ENCODE data around the gene BUD23. TPM values are rescaled to one million over a fixed set of nuclear protein-coding genes. Genes with fewer than 3 reads are reported as not detected.
"Not testable (repeated sequence)": the region's sequence is repeated elsewhere in the genome, so short reads cannot be mapped to it uniquely, and the experiment has no call there.

The BUD23 gene
- total RNA-seq, 1 donor from 2014 or later, result 97.9 TPM

- TF ChIP-seq CTCF (IDR thresholded peaks at IDR 0.05; ENCODE audit: insufficient read depth, low read length, severe bottlenecking), result no peak
- no peak for FAIRE-seq
- H3K27me3 ChIP-seq (ENCODE audit: control insufficient read depth, insufficient read depth, low read length), result no peaks in the 10 kb centered on the region
- H3K4me3 ChIP-seq (ENCODE audit: low read depth, low read length), result peak overlapping the region; percentile 82
- DNase-seq (ENCODE audit: low read depth), result peak; percentile 95
- H3K36me3 ChIP-seq (ENCODE audit: control insufficient read depth, insufficient read depth, low read length), result peaks cover 2% of the 10 kb centered on the region
Observed at GRCh38 chr7:73717991-73718405, 34.6 kb downstream of the BUD23 start.

- DNase-seq (ENCODE audit: low read depth), result peak; percentile 29
- H3K27me3 ChIP-seq (ENCODE audit: control insufficient read depth, insufficient read depth, low read length), result no peaks in the 10 kb centered on the region
- no peak for TF ChIP-seq CTCF (IDR thresholded peaks at IDR 0.05; ENCODE audit: insufficient read depth, low read length, severe bottlenecking)
- H3K4me3 ChIP-seq (ENCODE audit: low read depth, low read length), result peak overlapping the region; percentile 82
- peaks cover 1% of the 10 kb centered on the region for H3K36me3 ChIP-seq (ENCODE audit: control insufficient read depth, insufficient read depth, low read length)
- no peak for FAIRE-seq
Observed at GRCh38 chr7:73718438-73718881, 35.1 kb downstream of the BUD23 start.

DNA sequence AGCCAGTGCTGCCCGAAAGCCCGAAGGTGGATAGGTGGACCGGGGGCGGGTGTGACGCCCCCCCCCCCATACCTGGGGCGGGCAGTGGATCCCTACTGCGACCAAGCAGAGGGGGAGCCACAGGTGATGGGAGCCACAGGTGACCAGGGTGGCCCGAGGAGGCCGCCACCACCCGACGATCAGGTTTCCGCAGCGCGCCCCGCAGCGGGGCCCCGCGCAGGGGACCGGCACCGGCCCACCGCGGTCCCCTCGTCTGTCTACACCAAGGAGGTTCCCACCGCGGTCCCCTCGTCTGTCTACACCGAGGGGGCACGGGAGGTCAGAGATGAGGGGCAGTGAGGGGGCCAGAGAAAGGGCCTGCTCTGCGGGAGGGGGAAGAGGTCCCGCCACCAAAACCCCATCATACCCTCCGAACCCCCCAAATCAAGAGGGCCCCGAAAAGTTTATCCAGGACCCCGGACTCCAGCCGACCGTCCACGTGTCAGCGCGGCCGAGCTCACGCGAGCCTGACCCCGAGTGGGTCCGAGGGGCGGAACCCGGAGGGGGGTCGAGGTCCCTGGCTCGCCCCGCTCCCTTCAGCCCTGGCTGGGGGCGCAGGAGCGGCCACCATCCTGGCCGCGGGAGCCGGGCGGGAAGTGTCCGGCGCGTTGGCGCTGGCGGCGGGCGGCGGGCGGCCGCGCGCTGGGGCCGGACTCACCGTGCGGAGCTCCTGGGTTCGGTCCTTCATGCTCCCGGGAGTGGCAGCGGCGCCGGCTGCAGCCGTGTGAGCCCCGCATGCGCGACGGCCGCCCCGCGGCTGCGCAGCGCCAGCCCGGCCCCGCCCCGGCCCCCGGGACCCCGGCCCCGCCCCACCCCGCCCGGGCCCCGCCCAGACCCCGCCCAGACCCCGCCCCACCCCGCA, 35.8 kb downstream of the BUD23 start, which contains the start of gene STX1A:
Gene STX1A, minus strand, starts transcription at position 765 of the 901 bp plus-strand sequence. Its CDS starts 38 bp downstream, at position 727.
- no peak for FAIRE-seq
- peak; percentile 33 for DNase-seq (ENCODE audit: low read depth)
- TF ChIP-seq CTCF (IDR thresholded peaks at IDR 0.05; ENCODE audit: insufficient read depth, low read length, severe bottlenecking), result no peak
- no peaks in the 10 kb centered on the region for H3K27me3 ChIP-seq (ENCODE audit: control insufficient read depth, insufficient read depth, low read length)
- peaks cover 1% of the 10 kb centered on the region for H3K36me3 ChIP-seq (ENCODE audit: control insufficient read depth, insufficient read depth, low read length)
- H3K4me3 ChIP-seq (ENCODE audit: low read depth, low read length), result peak within 1 kb of the TSS; percentile 82

DNA sequence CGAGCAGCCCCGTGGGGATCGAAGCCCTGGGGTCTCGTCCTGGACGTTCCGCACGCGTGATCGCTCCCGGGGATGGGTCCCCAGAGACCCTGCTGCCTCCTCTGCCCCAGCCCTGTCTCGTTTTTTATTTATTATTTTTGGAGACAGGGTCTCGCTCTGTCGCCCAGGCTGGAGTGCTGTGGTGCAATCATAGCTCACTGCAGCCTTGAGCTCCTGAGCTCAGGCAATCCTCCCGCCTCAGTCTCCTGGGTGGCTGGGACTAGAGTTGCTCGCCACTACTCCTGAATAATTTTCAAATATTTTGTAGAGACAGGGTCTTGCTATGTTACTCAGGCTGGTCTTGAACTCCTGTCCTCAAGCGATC, 36.4 kb downstream of the BUD23 start:
- Histone ChIP-seq H3K4me3 (ENCODE audit: low read depth, low read length) (peak overlapping the region; percentile 17), H3K36me3 (ENCODE audit: control insufficient read depth, insufficient read depth, low read length) (no peaks in the 10 kb centered on the region), H3K27me3 (ENCODE audit: control insufficient read depth, insufficient read depth, low read length) (no peaks in the 10 kb centered on the region)
- TF ChIP-seq CTCF (IDR thresholded peaks at IDR 0.05; ENCODE audit: insufficient read depth, low read length, severe bottlenecking), result no peak
- DNase-seq (ENCODE audit: low read depth) (no peak), FAIRE-seq (no peak)

DNA sequence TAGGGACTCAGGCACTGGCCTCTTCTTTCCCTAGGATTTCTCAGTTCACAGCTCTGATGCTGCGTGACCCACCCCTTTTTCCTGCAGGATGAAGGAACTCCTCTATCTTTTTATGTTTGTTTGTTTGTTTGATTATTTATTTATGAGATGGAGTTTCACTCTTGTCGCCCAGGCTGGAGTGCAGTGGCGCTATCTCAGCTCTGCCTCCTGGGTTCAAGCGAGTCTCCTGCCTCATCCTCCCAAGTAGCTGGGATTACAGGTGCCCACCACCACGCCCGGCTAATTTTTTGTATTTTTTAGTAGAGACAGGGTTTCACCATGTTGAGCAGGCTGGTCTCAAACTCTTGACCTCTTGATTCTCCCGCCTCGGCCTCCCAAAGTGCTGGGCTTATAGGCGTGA, 37.0 kb downstream of the BUD23 start:
- not testable (repeated sequence) for FAIRE-seq; H3K36me3 ChIP-seq (ENCODE audit: control insufficient read depth, insufficient read depth, low read length); H3K27me3 ChIP-seq (ENCODE audit: control insufficient read depth, insufficient read depth, low read length); H3K4me3 ChIP-seq (ENCODE audit: low read depth, low read length); DNase-seq (ENCODE audit: low read depth)

- no peak for DNase-seq (ENCODE audit: low read depth)
- no peak for TF ChIP-seq CTCF (IDR thresholded peaks at IDR 0.05; ENCODE audit: insufficient read depth, low read length, severe bottlenecking)
- H3K4me3 ChIP-seq (ENCODE audit: low read depth, low read length), result no peak overlapping the region
Observed at GRCh38 chr7:73721377-73721817, 38.0 kb downstream of the BUD23 start.

GRCh38 chr7:73722182-73722581, 38.8 kb downstream of the BUD23 start:
- not testable (repeated sequence) for H3K4me3 ChIP-seq (ENCODE audit: low read depth, low read length); FAIRE-seq; H3K27me3 ChIP-seq (ENCODE audit: control insufficient read depth, insufficient read depth, low read length); DNase-seq (ENCODE audit: low read depth); H3K36me3 ChIP-seq (ENCODE audit: control insufficient read depth, insufficient read depth, low read length)

More at GRCh38 chr7:73721377-73721817, 38.0 kb downstream of the BUD23 start:
- H3K27me3 ChIP-seq (ENCODE audit: control insufficient read depth, insufficient read depth, low read length), result no peaks in the 10 kb centered on the region
- no peak for FAIRE-seq
- H3K36me3 ChIP-seq (ENCODE audit: control insufficient read depth, insufficient read depth, low read length), result no peaks in the 10 kb centered on the region
